GM23338 (cell line): Measurements from ENCODE around the gene LMNA.

Experiments
- CREB1 ChIP-seq: fragments of 250-450 bp; sonication (Bioruptor Pico); IDR thresholded peaks from 2 replicates; pipeline ENCODE4 v1.5.0; 2020; ENCODE audit warnings: low read depth, mild to moderate bottlenecking, moderate library complexity
- CTCF ChIP-seq, 2 experiments: fragments of 200-600 bp in 1 of 2; sonication (generic) in 1 of 2; conservative IDR thresholded peaks; 2 replicates each; pipeline versions ENCODE4 v1.5.1 to v1.6.1; 2016 to 2017; ENCODE audit warnings: antibody characterized with exemption in 2 of 2, low read depth in 2 of 2, mild to moderate bottlenecking in 2 of 2, moderate library complexity in 1 of 2
- ETS1 ChIP-seq: IDR thresholded peaks from 2 replicates; pipeline ENCODE4 v1.6.1; 2016; ENCODE audit warnings: antibody characterized with exemption
- EZH2 ChIP-seq: fragments of 200-600 bp; sonication (generic); IDR thresholded peaks from one replicate; pipeline ENCODE4 v1.8.0; 2017; ENCODE audit warnings: antibody characterized with exemption, mild to moderate bottlenecking, low read depth; ENCODE audit not compliant: unreplicated experiment
- EZH2phosphoT487 ChIP-seq: fragments of 200-600 bp; sonication (generic); IDR thresholded peaks from one replicate; pipeline ENCODE4 v1.8.1; 2018; ENCODE audit warnings: antibody characterized with exemption; ENCODE audit not compliant: unreplicated experiment
- JUNB ChIP-seq: IDR thresholded peaks from one replicate; pipeline ENCODE4 v1.6.1; 2016; ENCODE audit warnings: antibody characterized with exemption; ENCODE audit not compliant: unreplicated experiment
- NANOG ChIP-seq: IDR thresholded peaks from 2 replicates; pipeline ENCODE4 v1.6.1; 2016; ENCODE audit warnings: antibody characterized with exemption, borderline replicate concordance
- POLR2AphosphoS5 ChIP-seq: IDR thresholded peaks from 2 replicates; pipeline ENCODE4 v1.6.1; 2016; ENCODE audit warnings: antibody characterized with exemption, low read depth
- REST ChIP-seq: IDR thresholded peaks from one replicate; pipeline ENCODE4 v1.6.1; 2018; ENCODE audit warnings: antibody characterized with exemption; ENCODE audit not compliant: unreplicated experiment
- STAT1 ChIP-seq: IDR thresholded peaks from one replicate; pipeline ENCODE4 v1.6.1; 2016; ENCODE audit warnings: antibody characterized with exemption; ENCODE audit not compliant: unreplicated experiment
- ZNF114 ChIP-seq: fragments of 250-450 bp; sonication (Bioruptor Pico); IDR thresholded peaks from 2 replicates; pipeline ENCODE4 v1.5.0; 2020; ENCODE audit warnings: mild to moderate bottlenecking, moderate library complexity
- ZNF462 ChIP-seq: fragments of 250-450 bp; sonication (Bioruptor Pico); IDR thresholded peaks from 2 replicates; pipeline ENCODE4 v1.5.0; 2020; ENCODE audit warnings: mild to moderate bottlenecking, moderate library complexity

GRCh38 chr1:156118177-156118868, 3.8 kb downstream of the LMNA start:
- TF ChIP-seq CTCF (conservative IDR thresholded peaks at IDR 0.05; ENCODE audit: low read depth in 2 of 2) (no peak), EZH2 (no peak), REST (no peak), STAT1 (no peak), EZH2phosphoT487 (no peak), POLR2AphosphoS5 (no peak), NANOG (no peak), ETS1 (no peak), CREB1 (CRISPR knock-in tag) (no peak), JUNB (no peak), ZNF462 (CRISPR knock-in tag) (no peak), ZNF114 (no peak)
